Hepatocyte (in vitro differentiated cells): ENCODE results near the gene TFG. TPM values are rescaled to one million over a fixed set of nuclear protein-coding genes. Genes with fewer than 3 reads are reported as not detected.
A peak's percentile ranks its signal among the peaks of the same experiment; 100 is the strongest.
"Not testable (repeated sequence)": the region's sequence is repeated elsewhere in the genome, so short reads cannot be mapped to it uniquely, and the experiment has no call there.

Experiments used
- DNase-seq: peaks from one replicate; pipeline ENCODE4 v3.0.0-alpha.2; 2016; ENCODE audit warnings: low spot score
- H2AFZ ChIP-seq: fragments of 200-600 bp; sonication (generic); 2 replicates; pipeline ENCODE4 v1.6.0; 2016; ENCODE audit warnings: antibody characterized with exemption, mild to moderate bottlenecking
- H3K27ac ChIP-seq: fragments of 200-600 bp; sonication (generic); 2 replicates; pipeline ENCODE4 v1.5.1; 2016; ENCODE audit warnings: mild to moderate bottlenecking
- H3K27me3 ChIP-seq: fragments of 200-600 bp; sonication (generic); 2 replicates; pipeline ENCODE4 v1.6.1; 2016
- H3K36me3 ChIP-seq: fragments of 200-600 bp; sonication (generic); replicated peaks from 2 replicates; pipeline ENCODE4 v1.5.1; 2016; ENCODE audit warnings: low read depth; ENCODE audit not compliant: insufficient read depth
- H3K4me1 ChIP-seq: fragments of 200-600 bp; sonication (generic); 2 replicates; pipeline ENCODE4 v1.5.1; 2016; ENCODE audit warnings: mild to moderate bottlenecking, moderate library complexity; ENCODE audit not compliant: insufficient read depth
- H3K4me2 ChIP-seq: fragments of 200-600 bp; sonication (generic); 2 replicates; pipeline ENCODE4 v1.6.0; 2016
- H3K4me3 ChIP-seq: fragments of 200-600 bp; sonication (generic); 2 replicates; pipeline ENCODE4 v1.5.1; 2016; ENCODE audit warnings: mild to moderate bottlenecking
- H3K79me2 ChIP-seq: fragments of 200-600 bp; sonication (generic); 2 replicates; pipeline ENCODE4 v1.6.0; 2017; ENCODE audit warnings: mild to moderate bottlenecking
- H3K9me2 ChIP-seq: fragments of 200-600 bp; sonication (generic); replicated peaks from 2 replicates; pipeline ENCODE4 v1.6.0; 2017; ENCODE audit warnings: mild to moderate bottlenecking; ENCODE audit not compliant: insufficient read depth
- H3K9me3 ChIP-seq: fragments of 200-600 bp; sonication (generic); 2 replicates; pipeline ENCODE4 v1.5.1; 2016; ENCODE audit warnings: low read depth, mild to moderate bottlenecking
- H4K20me1 ChIP-seq: fragments of 200-600 bp; sonication (generic); 2 replicates; pipeline ENCODE4 v1.6.0; 2016; ENCODE audit warnings: mild to moderate bottlenecking; ENCODE audit not compliant: insufficient read depth, poor library complexity, severe bottlenecking
- CTCF ChIP-seq: fragments of 200-600 bp; sonication (generic); IDR thresholded peaks from 2 replicates; pipeline ENCODE4 v1.5.1; 2016; ENCODE audit warnings: antibody characterized with exemption, mild to moderate bottlenecking; ENCODE audit not compliant: poor library complexity
- EZH2 ChIP-seq: fragments of 200-600 bp; sonication (generic); IDR thresholded peaks from 2 replicates; pipeline ENCODE4 v1.6.1; 2016; ENCODE audit warnings: antibody characterized with exemption, mild to moderate bottlenecking, borderline replicate concordance
- EZH2phosphoT487 ChIP-seq: fragments of 200-600 bp; sonication (generic); IDR thresholded peaks from one replicate; pipeline ENCODE4 v1.6.1; 2018; ENCODE audit warnings: antibody characterized with exemption, mild to moderate bottlenecking, low read depth, moderate library complexity; ENCODE audit not compliant: unreplicated experiment, severe bottlenecking
- WGBS: methylation state at CpG from one replicate; pipeline ENCODE4 v1.1.6; 2016; ENCODE audit warnings: low lambda C conversion rate; ENCODE audit errors: missing lambda C conversion rate; 5-methylcytosine and 5-hydroxymethylcytosine counted together
- polyA plus RNA-seq: library from polyadenylated mRNA; unstranded; fragments of >200 nt; fragmentation: Nextera tagmentation; extraction: Ambion mirVana; gene quantifications from 2 replicates; pipeline ENCODE4 v1.2.1, GENCODE V29; 2016
- total RNA-seq: library from RNA; depleted of rRNA; stranded (reverse); fragments of >200 nt; gene quantifications from 2 replicates; pipeline ENCODE4 v1.2.3, GENCODE V29; 2014

The TFG gene
- 150 and 172 TPM in 2 replicates for total RNA-seq
- 216 and 228 TPM in 2 replicates for polyA plus RNA-seq

GRCh38 chr3:100708989-100709841 is at the start of gene TFG:
Gene TFG (plus strand): TSS chr3:100709494. CDS start chr3:100713686, 4,192 bp downstream.
- Histone ChIP-seq H3K36me3 (no peaks in the 10 kb centered on the region), H3K4me3 (peak within 1 kb of the TSS; percentile 93), H3K4me1 (peaks cover 13% of the 10 kb centered on the region), H3K4me2 (peak within 1 kb of the TSS; percentile 85), H4K20me1 (peaks cover 39% of the 10 kb centered on the region), H3K9me2 (no peaks in the 10 kb centered on the region), H3K9me3 (no peaks in the 10 kb centered on the region), H3K27ac (peak within 1 kb of the TSS; percentile 99), H3K27me3 (no peaks in the 10 kb centered on the region), H2AFZ (peak within 1 kb of the TSS; percentile 58), H3K79me2 (peaks cover 44% of the 10 kb centered on the region)
- WGBS: 3% methylated on average over 74 of the region's 76 CpGs
- no peak for TF ChIP-seq CTCF
- TF ChIP-seq EZH2phosphoT487: no peak
- TF ChIP-seq EZH2: no peak
- DNase-seq: peak; percentile 100

DNA sequence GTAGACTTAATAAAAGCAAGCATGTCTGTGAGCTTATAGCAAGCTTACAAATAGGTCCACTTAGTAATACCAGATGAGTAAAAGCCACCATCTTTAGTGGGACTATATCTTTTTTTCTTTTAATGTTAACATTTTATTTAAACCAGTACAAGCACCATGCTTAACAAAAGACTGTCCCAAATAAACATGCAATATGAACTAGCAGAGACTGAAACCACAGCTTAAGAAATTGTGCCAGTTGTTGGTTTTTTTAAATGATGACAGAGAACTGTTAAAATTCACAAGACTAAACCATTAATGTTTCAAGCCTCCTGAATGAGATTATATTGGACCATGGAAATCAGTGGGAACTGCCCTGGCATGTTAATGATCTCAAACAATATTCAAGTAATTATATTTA is 48.0 kb upstream of the TFG start:
- not testable (repeated sequence) for H3K36me3 ChIP-seq, H3K27me3 ChIP-seq, DNase-seq, H2AFZ ChIP-seq, H3K4me3 ChIP-seq, H3K9me3 ChIP-seq, H3K4me2 ChIP-seq, H4K20me1 ChIP-seq, H3K27ac ChIP-seq, H3K9me2 ChIP-seq, H3K4me1 ChIP-seq, H3K79me2 ChIP-seq

DNA sequence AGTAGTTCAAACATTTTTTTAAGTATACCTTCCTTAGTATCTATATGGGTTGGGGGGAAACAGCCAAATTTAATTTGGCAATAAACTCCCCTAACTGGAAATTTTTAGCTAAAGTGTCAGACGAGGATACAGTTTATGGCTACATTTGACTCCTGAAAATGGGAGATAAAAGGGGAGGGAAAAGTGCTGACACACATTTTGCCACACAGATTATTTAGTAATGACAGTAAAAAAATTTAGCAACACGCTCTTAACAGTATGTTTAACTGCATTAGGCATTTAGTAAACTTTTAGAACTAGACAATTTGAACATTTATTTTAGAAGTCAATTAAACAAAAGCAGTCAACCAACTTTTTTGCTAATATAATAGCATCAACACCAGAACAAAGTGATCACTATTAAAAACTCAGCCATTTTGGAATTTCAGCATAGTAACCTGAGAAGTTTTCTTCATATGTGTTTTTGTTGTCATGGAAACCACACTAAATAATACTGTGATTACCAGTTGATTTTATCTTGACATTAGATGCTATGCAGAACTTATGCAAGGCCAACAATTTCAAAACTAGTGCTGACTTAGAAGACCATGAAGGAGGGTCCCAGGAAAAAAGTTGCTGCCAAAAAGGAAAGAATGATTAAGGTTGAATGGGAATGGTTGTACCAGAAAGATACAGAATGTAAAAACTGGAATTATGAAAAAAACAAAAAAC is 47.0 kb upstream of the TFG start:
- Histone ChIP-seq H3K4me1 (no peaks in the 10 kb centered on the region), H3K4me3 (no peak overlapping the region), H3K9me3 (no peaks in the 10 kb centered on the region), H3K9me2 (no peaks in the 10 kb centered on the region), H3K27me3 (no peaks in the 10 kb centered on the region), H3K79me2 (no peaks in the 10 kb centered on the region), H3K27ac (no peak overlapping the region), H3K4me2 (no peak overlapping the region), H2AFZ (no peak overlapping the region), H4K20me1 (no peaks in the 10 kb centered on the region), H3K36me3 (no peaks in the 10 kb centered on the region)
- 77% methylated on average over 2 of the region's 2 CpGs for WGBS
- peak; percentile 19 for DNase-seq
- no peak for TF ChIP-seq CTCF
- TF ChIP-seq EZH2phosphoT487: no peak
- TF ChIP-seq EZH2: no peak

GRCh38 chr3:100665230-100665629 is 44.1 kb upstream of the TFG start:
- no peak overlapping the region for H3K4me3 ChIP-seq
- H3K9me2 ChIP-seq: no peaks in the 10 kb centered on the region
- no peaks in the 10 kb centered on the region for H4K20me1 ChIP-seq
- H3K27ac ChIP-seq: no peak overlapping the region
- no peaks in the 10 kb centered on the region for H3K79me2 ChIP-seq
- DNase-seq: no peak
- H2AFZ ChIP-seq: no peak overlapping the region
- no peak for TF ChIP-seq EZH2
- TF ChIP-seq CTCF: no peak
- no peak for TF ChIP-seq EZH2phosphoT487
- H3K9me3 ChIP-seq: no peaks in the 10 kb centered on the region
- 72% methylated on average over 7 of the region's 7 CpGs for WGBS
- H3K36me3 ChIP-seq: no peaks in the 10 kb centered on the region
- no peaks in the 10 kb centered on the region for H3K27me3 ChIP-seq
- no peaks in the 10 kb centered on the region for H3K4me1 ChIP-seq
- H3K4me2 ChIP-seq: no peak overlapping the region

DNA sequence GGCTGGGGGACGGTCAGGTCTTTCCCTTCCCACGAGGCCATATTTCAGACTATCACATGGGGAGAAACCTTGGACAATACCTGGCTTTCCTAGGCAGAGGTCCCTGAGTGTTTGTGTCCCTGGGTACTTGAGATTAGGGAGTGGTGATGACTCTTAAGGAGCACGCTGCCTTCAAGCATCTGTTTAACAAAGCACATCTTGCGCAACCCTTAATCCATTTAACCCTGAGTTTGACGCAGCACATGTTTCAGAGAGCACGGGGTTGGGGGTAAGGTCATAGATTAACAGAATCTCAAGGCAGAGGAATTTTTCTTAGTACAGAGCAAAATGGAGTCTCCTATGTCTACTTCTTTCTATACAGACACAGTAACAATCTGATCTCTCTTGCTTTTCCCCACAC is 42.6 kb upstream of the TFG start:
- WGBS: 54% methylated on average over 6 of the region's 6 CpGs
- DNase-seq, H3K9me3 ChIP-seq, H2AFZ ChIP-seq, H3K36me3 ChIP-seq, H4K20me1 ChIP-seq, H3K27ac ChIP-seq, H3K4me1 ChIP-seq, H3K4me3 ChIP-seq, H3K9me2 ChIP-seq, H3K4me2 ChIP-seq, H3K27me3 ChIP-seq, H3K79me2 ChIP-seq: not testable (repeated sequence)

GRCh38 chr3:100667316-100667715 is 42.0 kb upstream of the TFG start:
- H3K9me2 ChIP-seq, H3K4me3 ChIP-seq, H3K27me3 ChIP-seq, H3K4me1 ChIP-seq, H4K20me1 ChIP-seq, H3K27ac ChIP-seq, H3K36me3 ChIP-seq, H2AFZ ChIP-seq, H3K4me2 ChIP-seq, H3K9me3 ChIP-seq, H3K79me2 ChIP-seq, DNase-seq: not testable (repeated sequence)
- 92% methylated on average over 1 of the region's 1 CpG for WGBS
